Vagina (tissue), 2 donors: Measurements from ENCODE around the gene LMO2. TPM values are rescaled to one million over a fixed set of nuclear protein-coding genes. Genes with fewer than 3 reads are reported as not detected.

Experiments used
- DNase-seq, 2 donors: peaks; one replicate each; pipeline ENCODE4 v3.0.0-alpha.2; 2017; ENCODE audit errors: extremely low spot score in 2 of 2
- H3K27ac ChIP-seq: fragments of 200-600 bp; sonication (generic); one replicate; pipeline ENCODE4 v1.5.1; 2019
- H3K27me3 ChIP-seq: fragments of 200-600 bp; sonication (generic); one replicate; pipeline ENCODE4 v1.5.1; 2019
- H3K36me3 ChIP-seq, 2 donors: fragments of 200-600 bp; sonication (generic); one replicate each; pipeline ENCODE4 v1.5.1; 2017 to 2019
- H3K4me1 ChIP-seq: fragments of 200-600 bp; sonication (generic); one replicate; pipeline ENCODE4 v1.5.1; 2019
- H3K4me3 ChIP-seq, 2 donors: fragments of 200-600 bp; sonication (generic); 1 replicate in 1 of 2; 2 replicates in 1 of 2; pipeline ENCODE4 v1.5.1; 2016 to 2019
- H3K9me3 ChIP-seq: fragments of 200-600 bp; sonication (generic); one replicate; pipeline ENCODE4 v1.5.1; 2019
- CTCF ChIP-seq, 3 experiments: fragments of 450-650 bp in 2 of 3; fragments of 200-600 bp in 1 of 3; sonication (generic) in 1 of 3; IDR thresholded peaks; one replicate each; pipeline ENCODE4 v1.5.1; 2017 to 2019; ENCODE audit warnings: antibody characterized with exemption in 3 of 3, mild to moderate bottlenecking in 2 of 3, moderate library complexity in 2 of 3
- POLR2A ChIP-seq, 2 donors: fragments of 450-650 bp; IDR thresholded peaks; one replicate each; pipeline ENCODE4 v1.6.1; 2017; ENCODE audit warnings: antibody characterized with exemption in 2 of 2, mild to moderate bottlenecking in 2 of 2, moderate library complexity in 2 of 2
- POLR2AphosphoS5 ChIP-seq, 2 donors: sonication (generic); formaldehyde crosslinking; IDR thresholded peaks; one replicate each; pipeline ENCODE4 v1.9.0; 2017; ENCODE audit warnings: antibody characterized with exemption in 2 of 2, mild to moderate bottlenecking in 2 of 2, low read depth in 1 of 2; ENCODE audit not compliant: insufficient read depth in 1 of 2
- intact Hi-C: fragments of 100-400 bp; cut with DNase I; formaldehyde crosslinking; loops from one replicate; pipeline ENCODE4 v1.15.1; 2023
- total RNA-seq: library from RNA; depleted of rRNA; stranded (reverse); fragments of >200 nt; gene quantifications from one replicate; pipeline ENCODE4 v1.2.3, GENCODE V29; 2016

The LMO2 gene
- total RNA-seq, 1 donor from 2014 or later, result 26.5 TPM

- intact Hi-C loops, result no loop called here
- no peak for TF ChIP-seq POLR2AphosphoS5 (IDR thresholded peaks at IDR 0.05; ENCODE audit: insufficient read depth in 1 of 2, low read depth in 1 of 2)
- Histone ChIP-seq H3K27ac (peak overlapping the region; percentile 85), H3K4me1 (peaks cover 35% of the 10 kb centered on the region), H3K9me3 (no peaks in the 10 kb centered on the region), H3K4me3 (peak overlapping the region in 1 of 2 donors; percentile 59), H3K36me3 (no peaks in the 10 kb centered on the region), H3K27me3 (no peaks in the 10 kb centered on the region)
- DNase-seq, result no peak
Measured at GRCh38 chr11:33866936-33867335, 24.9 kb downstream of the LMO2 start.

GRCh38 chr11:33864479-33864878 lies 27.4 kb downstream of the LMO2 start:
- TF ChIP-seq CTCF (IDR thresholded peaks at IDR 0.05) (no peak), POLR2A (IDR thresholded peaks at IDR 0.05) (no peak), POLR2AphosphoS5 (IDR thresholded peaks at IDR 0.05; ENCODE audit: insufficient read depth in 1 of 2, low read depth in 1 of 2) (peak in 1 of 2 donors; percentile 19)
- no peak overlapping the region for H3K27ac ChIP-seq
- peak in 1 of 2 donors; percentile 85 for DNase-seq
- peaks cover 27% of the 10 kb centered on the region for H3K4me1 ChIP-seq
- no peak overlapping the region for H3K4me3 ChIP-seq
- no peaks in the 10 kb centered on the region for H3K27me3 ChIP-seq
- H3K9me3 ChIP-seq, result no peaks in the 10 kb centered on the region
- H3K36me3 ChIP-seq, result no peaks in the 10 kb centered on the region
- intact Hi-C loops, result no loop called here

- Histone ChIP-seq H3K27me3 (no peaks in the 10 kb centered on the region), H3K9me3 (no peaks in the 10 kb centered on the region), H3K36me3 (no peaks in the 10 kb centered on the region), H3K27ac (peak overlapping the region; percentile 10), H3K4me3 (no peak overlapping the region), H3K4me1 (peaks cover 23% of the 10 kb centered on the region)
- intact Hi-C loops, result no loop called here
- peak in 1 of 2 donors; percentile 58 for DNase-seq
- TF ChIP-seq POLR2AphosphoS5 (IDR thresholded peaks at IDR 0.05; ENCODE audit: insufficient read depth in 1 of 2, low read depth in 1 of 2) (no peak), CTCF (IDR thresholded peaks at IDR 0.05) (no peak)
Measured at GRCh38 chr11:33863418-33864172, 28.3 kb downstream of the LMO2 start.

GRCh38 chr11:33861941-33862589 lies 29.8 kb downstream of the LMO2 start:
- Histone ChIP-seq H3K9me3 (no peaks in the 10 kb centered on the region), H3K27me3 (no peaks in the 10 kb centered on the region), H3K4me1 (peaks cover 20% of the 10 kb centered on the region), H3K36me3 (no peaks in the 10 kb centered on the region), H3K27ac (peak overlapping the region; percentile 24), H3K4me3 (no peak overlapping the region)
- no peak for DNase-seq
- intact Hi-C loops, result loop anchor here (2.0 kb wide), 1 partner anchor 105 kb away; no protein-coding TSS in a partner anchor
- TF ChIP-seq POLR2A (IDR thresholded peaks at IDR 0.05) (no peak), POLR2AphosphoS5 (IDR thresholded peaks at IDR 0.05; ENCODE audit: insufficient read depth in 1 of 2, low read depth in 1 of 2) (no peak), CTCF (IDR thresholded peaks at IDR 0.05) (no peak)

- no peaks in the 10 kb centered on the region for H3K36me3 ChIP-seq
- H3K9me3 ChIP-seq, result no peaks in the 10 kb centered on the region
- intact Hi-C loops, result loop anchor here (2.0 kb wide), 1 partner anchor 105 kb away; no protein-coding TSS in a partner anchor
- no peak for DNase-seq
- H3K4me3 ChIP-seq, result no peak overlapping the region
- no peak for TF ChIP-seq POLR2AphosphoS5 (IDR thresholded peaks at IDR 0.05; ENCODE audit: insufficient read depth in 1 of 2, low read depth in 1 of 2)
- no peak for TF ChIP-seq CTCF (IDR thresholded peaks at IDR 0.05)
- no peak for TF ChIP-seq POLR2A (IDR thresholded peaks at IDR 0.05)
- H3K27ac ChIP-seq, result no peak overlapping the region
- H3K27me3 ChIP-seq, result no peaks in the 10 kb centered on the region
- H3K4me1 ChIP-seq, result peaks cover 20% of the 10 kb centered on the region
Measured at GRCh38 chr11:33861386-33861785, 30.5 kb downstream of the LMO2 start.
